Measurements from ENCODE around the gene GDA. TPM values are rescaled to one million over a fixed set of nuclear protein-coding genes. Genes with fewer than 3 reads are reported as not detected.

The GDA gene
- total RNA-seq, 2 donors from 2014 or later = 0.44 TPM; not detected in 1

DNA sequence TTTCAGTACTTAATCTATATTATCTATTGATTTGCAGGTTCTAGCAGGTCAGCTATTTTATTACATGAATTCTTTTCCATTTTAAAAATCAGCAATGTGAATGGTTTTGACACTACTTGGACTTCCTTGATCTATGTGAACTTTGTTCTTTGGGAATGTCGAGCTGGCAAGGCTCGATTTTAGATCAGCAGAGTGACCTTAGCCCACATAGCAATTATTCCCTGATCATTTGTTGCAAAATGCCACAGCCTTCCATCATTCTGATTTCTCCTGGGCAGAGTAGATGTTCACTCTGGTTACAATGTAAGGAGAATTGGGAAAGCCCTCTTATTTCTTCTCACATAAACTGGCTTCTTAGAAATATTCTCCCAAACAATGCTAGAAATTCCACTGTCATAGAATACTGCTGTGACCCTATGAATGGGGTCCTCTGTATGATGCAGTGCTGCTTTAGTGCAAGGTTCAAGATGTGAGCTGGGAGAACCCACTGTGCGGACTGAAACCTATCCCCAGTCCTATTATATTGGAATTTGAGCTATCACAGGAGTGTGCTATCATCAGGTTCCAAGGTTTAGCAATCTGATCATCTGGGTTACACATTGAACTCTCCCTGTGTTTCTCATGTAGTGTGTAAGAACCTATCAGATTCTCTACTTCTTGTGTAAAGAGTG, 15.7 kb upstream of the GDA start:
- TF ChIP-seq, protein P1, sequence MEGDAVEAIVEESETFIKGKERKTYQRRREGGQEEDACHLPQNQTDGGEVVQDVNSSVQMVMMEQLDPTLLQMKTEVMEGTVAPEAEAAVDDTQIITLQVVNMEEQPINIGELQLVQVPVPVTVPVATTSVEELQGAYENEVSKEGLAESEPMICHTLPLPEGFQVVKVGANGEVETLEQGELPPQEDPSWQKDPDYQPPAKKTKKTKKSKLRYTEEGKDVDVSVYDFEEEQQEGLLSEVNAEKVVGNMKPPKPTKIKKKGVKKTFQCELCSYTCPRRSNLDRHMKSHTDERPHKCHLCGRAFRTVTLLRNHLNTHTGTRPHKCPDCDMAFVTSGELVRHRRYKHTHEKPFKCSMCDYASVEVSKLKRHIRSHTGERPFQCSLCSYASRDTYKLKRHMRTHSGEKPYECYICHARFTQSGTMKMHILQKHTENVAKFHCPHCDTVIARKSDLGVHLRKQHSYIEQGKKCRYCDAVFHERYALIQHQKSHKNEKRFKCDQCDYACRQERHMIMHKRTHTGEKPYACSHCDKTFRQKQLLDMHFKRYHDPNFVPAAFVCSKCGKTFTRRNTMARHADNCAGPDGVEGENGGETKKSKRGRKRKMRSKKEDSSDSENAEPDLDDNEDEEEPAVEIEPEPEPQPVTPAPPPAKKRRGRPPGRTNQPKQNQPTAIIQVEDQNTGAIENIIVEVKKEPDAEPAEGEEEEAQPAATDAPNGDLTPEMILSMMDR (IDR thresholded peaks at IDR 0.05) = no peak

DNA sequence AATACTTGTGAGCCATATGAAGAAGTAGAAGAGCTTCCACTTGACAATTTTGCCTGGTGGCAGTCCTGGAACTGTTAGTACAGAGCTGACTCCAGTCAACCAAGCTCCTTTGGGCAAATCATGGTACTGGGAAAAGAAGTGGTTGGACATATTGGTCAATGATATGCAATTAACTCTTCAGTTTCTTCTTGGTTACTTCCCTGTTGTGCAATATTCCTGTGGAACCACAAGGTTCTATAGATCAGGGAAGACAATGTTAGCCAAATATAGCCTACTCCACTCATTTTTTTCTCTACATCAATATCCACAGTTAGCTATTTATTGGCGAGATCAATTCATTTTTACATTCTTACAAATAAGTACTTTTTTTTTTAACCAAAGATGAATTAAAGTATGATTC, 14.4 kb upstream of the GDA start:
- Histone ChIP-seq H3K9me3 (no peaks in the 10 kb centered on the region), H3K27me3 (no peaks in the 10 kb centered on the region), H3K27ac (no peak overlapping the region), H3K36me3 (no peaks in the 10 kb centered on the region), H3K4me1 (no peaks in the 10 kb centered on the region), H3K4me3 (no peak overlapping the region)
- TF ChIP-seq, protein P1 (IDR thresholded peaks at IDR 0.05) = no peak
- no peak for DNase-seq (ENCODE audit: low spot score)

More for the DNA sequence above, 15.7 kb upstream of the GDA start:
- H3K4me1 ChIP-seq = no peaks in the 10 kb centered on the region
- no peaks in the 10 kb centered on the region for H3K27me3 ChIP-seq
- H3K4me3 ChIP-seq = no peak overlapping the region
- no peak overlapping the region for H3K27ac ChIP-seq
- no peak for DNase-seq (ENCODE audit: low spot score)
- no peaks in the 10 kb centered on the region for H3K9me3 ChIP-seq
- no peaks in the 10 kb centered on the region for H3K36me3 ChIP-seq

DNA sequence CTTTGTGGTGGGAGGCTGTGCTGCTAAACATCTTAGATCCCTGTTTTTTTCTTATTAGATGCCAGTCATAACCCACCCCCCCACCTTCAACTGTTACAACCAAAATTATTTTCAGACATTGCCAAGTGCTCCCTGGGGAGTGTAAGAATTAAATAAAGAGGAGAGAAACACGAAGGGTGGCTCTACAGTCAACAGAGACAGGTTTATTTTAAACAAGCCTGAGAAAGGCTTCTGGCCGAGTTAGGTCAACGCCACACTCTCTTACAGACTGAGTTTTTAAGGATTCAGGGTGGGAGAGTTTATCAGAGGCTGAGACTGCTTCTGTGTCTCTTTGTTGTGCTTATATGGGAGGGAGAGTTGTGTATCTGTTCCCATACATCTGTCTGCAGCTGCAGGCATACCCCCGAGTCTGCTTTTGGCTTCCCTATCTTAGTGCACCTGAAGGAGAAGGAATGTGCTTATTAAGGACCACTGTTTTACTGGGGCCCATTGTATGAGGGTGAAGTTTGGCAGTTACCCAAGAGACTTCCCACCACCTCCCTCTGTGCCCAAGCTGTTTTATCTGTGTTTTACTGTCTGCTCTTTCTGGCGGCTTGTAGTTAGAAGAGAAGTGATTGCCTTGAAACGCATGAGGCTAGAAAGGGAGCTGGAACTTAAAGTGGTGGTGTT, 11.4 kb upstream of the GDA start:
- TF ChIP-seq, protein P1 (IDR thresholded peaks at IDR 0.05) = no peak
- no peak overlapping the region for H3K27ac ChIP-seq
- no peak overlapping the region for H3K4me3 ChIP-seq
- no peaks in the 10 kb centered on the region for H3K4me1 ChIP-seq
- no peaks in the 10 kb centered on the region for H3K36me3 ChIP-seq
- no peak for DNase-seq (ENCODE audit: low spot score)
- no peaks in the 10 kb centered on the region for H3K9me3 ChIP-seq
- no peaks in the 10 kb centered on the region for H3K27me3 ChIP-seq

DNA sequence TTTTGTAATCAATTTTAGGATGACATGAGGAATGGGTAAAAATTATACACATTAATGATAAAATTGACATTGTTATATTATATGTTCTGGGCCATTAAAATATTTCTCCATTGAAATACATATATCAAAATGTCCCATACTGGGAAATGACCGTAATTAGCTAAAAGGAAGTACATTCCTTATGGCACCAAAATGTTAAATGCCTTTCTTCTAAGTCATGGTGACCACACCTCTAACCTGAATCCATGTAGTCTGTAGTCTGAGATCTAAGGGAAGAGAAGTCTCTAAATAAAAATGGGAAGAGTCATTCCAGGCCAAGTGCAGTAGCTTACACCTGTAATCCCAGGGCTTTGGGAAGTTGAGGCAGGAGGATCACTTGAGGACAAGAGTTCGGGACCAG, 10.0 kb upstream of the GDA start:
- Histone ChIP-seq H3K27me3 (no peaks in the 10 kb centered on the region), H3K4me1 (no peaks in the 10 kb centered on the region), H3K36me3 (no peaks in the 10 kb centered on the region), H3K9me3 (no peaks in the 10 kb centered on the region), H3K4me3 (no peak overlapping the region), H3K27ac (no peak overlapping the region)
- TF ChIP-seq, protein P1 (IDR thresholded peaks at IDR 0.05) = no peak
- no peak for DNase-seq (ENCODE audit: low spot score)

DNA sequence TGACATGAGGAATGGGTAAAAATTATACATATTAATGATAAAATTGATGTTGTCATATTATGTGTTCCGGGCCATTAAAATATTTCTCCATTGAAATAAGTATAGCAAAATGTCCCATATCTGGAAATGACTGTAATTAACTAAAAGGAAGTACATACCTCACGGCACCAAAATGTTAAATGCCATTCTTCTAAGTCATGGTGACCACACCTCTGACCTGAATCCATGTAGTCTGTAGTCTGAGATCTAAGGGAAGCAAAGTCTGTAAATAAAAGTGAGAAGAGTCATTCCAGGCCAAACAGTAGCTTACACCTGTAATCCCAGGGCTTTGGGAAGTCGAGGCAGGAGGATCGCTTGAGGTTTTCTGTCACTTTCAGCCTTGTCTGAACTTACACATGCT, 8.7 kb upstream of the GDA start:
- H3K27me3 ChIP-seq = no peaks in the 10 kb centered on the region
- TF ChIP-seq, protein P1 (IDR thresholded peaks at IDR 0.05) = no peak
- no peaks in the 10 kb centered on the region for H3K4me1 ChIP-seq
- no peak for DNase-seq (ENCODE audit: low spot score)
- no peak overlapping the region for H3K27ac ChIP-seq
- no peaks in the 10 kb centered on the region for H3K36me3 ChIP-seq
- H3K9me3 ChIP-seq = no peaks in the 10 kb centered on the region
- no peak overlapping the region for H3K4me3 ChIP-seq

Measured in right atrium auricular region (tissue), 2 donors.